Activated CD8-positive, alpha-beta T cell treated with anti-CD3 and anti-CD28 coated beads for 36 hours (primary cell): ENCODE measurements around the gene IFRD2. TPM values are rescaled to one million over a fixed set of nuclear protein-coding genes. Genes with fewer than 3 reads are reported as not detected.

Experiments
- ATAC-seq: fragments of 200-7000 bp; cut with Tn5 transposase; one replicate; pipeline ENCODE4 v1.10.0; 2021; ENCODE audit warnings: mild to moderate bottlenecking, moderate library complexity
- CTCF ChIA-PET: fragments of 350-600 bp; sonication (Branson Sonifier 250); formaldehyde crosslinking; loops from one replicate; lab custom pipeline; 2021; ENCODE audit warnings: antibody characterized with exemption; lab: Charles Lee
- POLR2A ChIA-PET: fragments of 350-600 bp; sonication (Branson Sonifier 250); formaldehyde crosslinking; loops from one replicate; lab custom pipeline; 2021; ENCODE audit warnings: antibody characterized with exemption; lab: Charles Lee
- DNase-seq: peaks from one replicate; pipeline ENCODE4 v3.0.0-alpha.2; 2020
- H3K27ac Mint-ChIP-seq: one replicate; pipeline ENCODE4 v1.8.0; 2021; ENCODE audit warnings: mild to moderate bottlenecking, mixed read lengths
- H3K27me3 Mint-ChIP-seq: one replicate; pipeline ENCODE4 v1.8.0; 2021; ENCODE audit warnings: mixed read lengths
- H3K36me3 Mint-ChIP-seq: one replicate; pipeline ENCODE4 v1.8.0; 2021; ENCODE audit warnings: low read depth, mixed read lengths
- H3K4me1 Mint-ChIP-seq: one replicate; pipeline ENCODE4 v1.8.0; 2021; ENCODE audit warnings: low read depth, mixed read lengths
- H3K4me3 Mint-ChIP-seq: one replicate; pipeline ENCODE4 v1.8.0; 2021; ENCODE audit warnings: mild to moderate bottlenecking, moderate library complexity, mixed read lengths
- H3K9me3 Mint-ChIP-seq: one replicate; pipeline ENCODE4 v1.8.0; 2021; ENCODE audit warnings: mixed read lengths
- intact Hi-C: fragments of 100-400 bp; cut with micrococcal nuclease; formaldehyde crosslinking; loops from one replicate; pipeline ENCODE4 v1.10.0; 2022
- total RNA-seq, 2 experiments: library from RNA; stranded (reverse); gene quantifications; one replicate each; pipeline ENCODE4 v1.2.3, GENCODE V29; 2021
- TF ChIP-seq, protein P1 (sequence below): fragments of 200-600 bp; IDR thresholded peaks from one replicate; pipeline ENCODE4 v1.8.0; 2022; ENCODE audit warnings: antibody characterized with exemption, mild to moderate bottlenecking

The IFRD2 gene
- total RNA-seq, 2 experiments from 2014 or later, result 132 to 133 TPM

- CTCF ChIA-PET, result interaction anchor here (1.2 to 3.4 kb wide), 2 partner anchors 13 to 274 kb away, joined by 3 to 15 read pairs; partner anchors contain the start of genes CYB561D2 and NPRL2
- ATAC-seq, result no peak
- DNase-seq, result no peak
- no peaks in the 10 kb centered on the region for H3K9me3 Mint-ChIP-seq
- TF ChIP-seq, protein P1, sequence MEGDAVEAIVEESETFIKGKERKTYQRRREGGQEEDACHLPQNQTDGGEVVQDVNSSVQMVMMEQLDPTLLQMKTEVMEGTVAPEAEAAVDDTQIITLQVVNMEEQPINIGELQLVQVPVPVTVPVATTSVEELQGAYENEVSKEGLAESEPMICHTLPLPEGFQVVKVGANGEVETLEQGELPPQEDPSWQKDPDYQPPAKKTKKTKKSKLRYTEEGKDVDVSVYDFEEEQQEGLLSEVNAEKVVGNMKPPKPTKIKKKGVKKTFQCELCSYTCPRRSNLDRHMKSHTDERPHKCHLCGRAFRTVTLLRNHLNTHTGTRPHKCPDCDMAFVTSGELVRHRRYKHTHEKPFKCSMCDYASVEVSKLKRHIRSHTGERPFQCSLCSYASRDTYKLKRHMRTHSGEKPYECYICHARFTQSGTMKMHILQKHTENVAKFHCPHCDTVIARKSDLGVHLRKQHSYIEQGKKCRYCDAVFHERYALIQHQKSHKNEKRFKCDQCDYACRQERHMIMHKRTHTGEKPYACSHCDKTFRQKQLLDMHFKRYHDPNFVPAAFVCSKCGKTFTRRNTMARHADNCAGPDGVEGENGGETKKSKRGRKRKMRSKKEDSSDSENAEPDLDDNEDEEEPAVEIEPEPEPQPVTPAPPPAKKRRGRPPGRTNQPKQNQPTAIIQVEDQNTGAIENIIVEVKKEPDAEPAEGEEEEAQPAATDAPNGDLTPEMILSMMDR, result no peak
- peak overlapping the region; percentile 91 for H3K27ac Mint-ChIP-seq
- POLR2A ChIA-PET, result interaction anchor here (1.3 to 12.3 kb wide), 8 partner anchors 8 to 271 kb away, joined by 3 to 137 read pairs (median 36); partner anchors contain the start of genes C3orf18, CISH, CYB561D2 and HEMK1
- H3K4me1 Mint-ChIP-seq, result peaks cover 31% of the 10 kb centered on the region
- H3K27me3 Mint-ChIP-seq, result no peaks in the 10 kb centered on the region
- peaks cover 45% of the 10 kb centered on the region for H3K36me3 Mint-ChIP-seq
- peak overlapping the region; percentile 88 for H3K4me3 Mint-ChIP-seq
- intact Hi-C loops, result no loop called here
These were observed 47.4 kb upstream of the IFRD2 start for GRCh38 chr3:50339485-50340146.

DNA sequence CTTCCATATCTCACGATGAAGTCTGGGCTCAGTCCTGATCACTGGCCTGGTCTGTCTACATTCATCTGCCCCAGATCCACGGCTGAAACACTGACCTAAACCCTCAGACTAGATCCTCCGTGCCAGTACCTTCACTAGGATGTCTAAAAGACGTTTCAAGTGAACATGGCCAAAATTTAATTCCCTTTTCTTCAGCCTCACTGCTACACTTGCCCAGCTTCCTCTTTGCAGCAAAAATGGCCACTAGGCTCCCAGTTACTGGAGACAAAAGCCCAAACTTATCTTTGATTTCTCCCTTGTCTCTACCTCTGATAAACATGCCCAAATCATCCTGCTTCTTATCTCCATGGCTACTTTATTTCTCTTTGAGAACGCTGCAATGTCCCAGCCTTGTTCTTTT lies 46.7 kb upstream of the IFRD2 start:
- no peak for DNase-seq
- H3K27me3 Mint-ChIP-seq, result no peaks in the 10 kb centered on the region
- CTCF ChIA-PET, result interaction anchor here (0.7 to 3.4 kb wide), 7 partner anchors 8 to 233 kb away, joined by 3 to 18 read pairs (median 6); partner anchors contain the start of genes CYB561D2, NPRL2, TMEM115 and ZMYND10
- H3K4me1 Mint-ChIP-seq, result peaks cover 37% of the 10 kb centered on the region
- peaks cover 52% of the 10 kb centered on the region for H3K36me3 Mint-ChIP-seq
- H3K4me3 Mint-ChIP-seq, result peak overlapping the region; percentile 88
- H3K9me3 Mint-ChIP-seq, result no peaks in the 10 kb centered on the region
- H3K27ac Mint-ChIP-seq, result peak overlapping the region; percentile 91
- TF ChIP-seq, protein P1, result no peak
- POLR2A ChIA-PET, result interaction anchor here (1.0 to 12.3 kb wide), 12 partner anchors 8 to 271 kb away, joined by 3 to 137 read pairs (median 16); partner anchors contain the start of genes C3orf18, CISH, CYB561D2 and HEMK1
- ATAC-seq, result no peak
- intact Hi-C loops, result no loop called here

DNA sequence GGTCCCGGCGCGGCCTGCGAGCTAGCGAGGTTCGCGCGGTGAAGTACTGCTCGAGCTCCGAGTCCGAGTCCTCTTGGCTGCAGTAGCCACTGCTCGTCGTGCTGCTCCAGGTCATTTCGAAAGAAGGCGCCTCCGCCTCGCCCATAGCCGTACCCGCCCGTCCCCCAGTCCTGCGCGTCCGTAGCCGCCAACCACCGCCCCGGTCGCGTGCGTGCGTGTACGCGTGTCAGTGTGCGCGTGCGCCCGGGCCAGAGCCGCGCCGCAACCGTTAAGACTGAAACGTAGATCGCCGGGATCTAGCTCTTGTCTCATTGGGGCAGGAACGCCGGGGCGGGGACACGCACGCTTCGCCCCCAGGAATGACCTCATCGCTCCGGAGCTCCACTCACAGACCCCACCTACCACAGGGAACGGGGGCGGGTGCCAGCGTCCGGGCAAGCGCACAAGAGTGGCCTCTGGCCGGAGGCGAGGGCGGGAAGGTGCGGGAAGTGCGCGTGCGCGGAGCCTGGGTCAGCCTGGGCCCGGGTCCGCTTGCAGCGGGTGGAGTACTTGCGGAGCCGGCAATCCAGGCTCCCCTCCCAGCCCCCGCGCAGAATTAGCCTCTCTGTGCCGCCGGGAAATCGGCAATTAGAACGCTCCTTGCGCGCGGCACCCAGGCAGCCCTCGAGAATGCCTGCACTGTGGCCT lies 45.1 kb upstream of the IFRD2 start:
- ChIA-PET POLR2A (interaction anchor here (0.6 to 12.3 kb wide), 23 partner anchors 8 to 1054 kb away, joined by 3 to 137 read pairs (median 5); partner anchors contain the start of genes C3orf18, CISH, CYB561D2 and HEMK1), CTCF (interaction anchor here (0.6 to 6.1 kb wide), 15 partner anchors 9 to 274 kb away, joined by 3 to 40 read pairs (median 6); partner anchors contain the start of genes CISH, CYB561D2, HYAL2 and HYAL3)
- ATAC-seq, result peak; percentile 79
- DNase-seq, result peak; percentile 100
- TF ChIP-seq, protein P1, result no peak
- H3K4me3 Mint-ChIP-seq, result peak overlapping the region; percentile 88
- peak overlapping the region; percentile 91 for H3K27ac Mint-ChIP-seq
- H3K9me3 Mint-ChIP-seq, result no peaks in the 10 kb centered on the region
- intact Hi-C loops, result no loop called here
- no peaks in the 10 kb centered on the region for H3K27me3 Mint-ChIP-seq
- peaks cover 65% of the 10 kb centered on the region for H3K36me3 Mint-ChIP-seq
- H3K4me1 Mint-ChIP-seq, result peaks cover 44% of the 10 kb centered on the region

GRCh38 chr3:50336452-50337174 lies 44.4 kb upstream of the IFRD2 start:
- Mint-ChIP-seq H3K4me1 (peaks cover 44% of the 10 kb centered on the region), H3K27ac (peak overlapping the region; percentile 91), H3K4me3 (peak overlapping the region; percentile 88), H3K9me3 (no peaks in the 10 kb centered on the region), H3K27me3 (no peaks in the 10 kb centered on the region), H3K36me3 (peaks cover 72% of the 10 kb centered on the region)
- ChIA-PET POLR2A (interaction anchor here (0.6 to 12.3 kb wide), 22 partner anchors 8 to 1055 kb away, joined by 3 to 137 read pairs (median 6); partner anchors contain the start of genes C3orf18, CISH, CYB561D2 and GNAI2), CTCF (interaction anchor here (0.9 to 6.1 kb wide), 15 partner anchors 9 to 275 kb away, joined by 3 to 40 read pairs (median 4); partner anchors contain the start of genes CISH, CYB561D2, HYAL2 and HYAL3)
- TF ChIP-seq, protein P1, result no peak
- intact Hi-C loops, result no loop called here
- DNase-seq (peak; percentile 78), ATAC-seq (peak; percentile 21)
